ENCODE results near the gene TFEB.

- TF ChIP-seq CTCF (IDR thresholded peaks at IDR 0.05) (no peak), POLR2A (IDR thresholded peaks at IDR 0.05) (no peak), POLR2AphosphoS5 (IDR thresholded peaks at IDR 0.05; ENCODE audit: insufficient read depth in 1 of 2, low read depth in 1 of 2) (peak in 1 of 2 donors; percentile 44)
Observed at GRCh38 chr6:41784581-41785171, 49.3 kb upstream of the TFEB start.
